HG03442 (cell line): ENCODE results near the gene IKZF1.
"Not testable (repeated sequence)": the region's sequence is repeated elsewhere in the genome, so short reads cannot be mapped to it uniquely, and the experiment has no call there.

Experiments
- ATAC-seq: cut with Tn5 transposase; IDR thresholded peaks from one replicate; pipeline ENCODE4 v1.9.1; 2021; ENCODE audit warnings: mild to moderate bottlenecking, moderate library complexity; ENCODE audit not compliant: unreplicated experiment

IKZF1 gene

DNA sequence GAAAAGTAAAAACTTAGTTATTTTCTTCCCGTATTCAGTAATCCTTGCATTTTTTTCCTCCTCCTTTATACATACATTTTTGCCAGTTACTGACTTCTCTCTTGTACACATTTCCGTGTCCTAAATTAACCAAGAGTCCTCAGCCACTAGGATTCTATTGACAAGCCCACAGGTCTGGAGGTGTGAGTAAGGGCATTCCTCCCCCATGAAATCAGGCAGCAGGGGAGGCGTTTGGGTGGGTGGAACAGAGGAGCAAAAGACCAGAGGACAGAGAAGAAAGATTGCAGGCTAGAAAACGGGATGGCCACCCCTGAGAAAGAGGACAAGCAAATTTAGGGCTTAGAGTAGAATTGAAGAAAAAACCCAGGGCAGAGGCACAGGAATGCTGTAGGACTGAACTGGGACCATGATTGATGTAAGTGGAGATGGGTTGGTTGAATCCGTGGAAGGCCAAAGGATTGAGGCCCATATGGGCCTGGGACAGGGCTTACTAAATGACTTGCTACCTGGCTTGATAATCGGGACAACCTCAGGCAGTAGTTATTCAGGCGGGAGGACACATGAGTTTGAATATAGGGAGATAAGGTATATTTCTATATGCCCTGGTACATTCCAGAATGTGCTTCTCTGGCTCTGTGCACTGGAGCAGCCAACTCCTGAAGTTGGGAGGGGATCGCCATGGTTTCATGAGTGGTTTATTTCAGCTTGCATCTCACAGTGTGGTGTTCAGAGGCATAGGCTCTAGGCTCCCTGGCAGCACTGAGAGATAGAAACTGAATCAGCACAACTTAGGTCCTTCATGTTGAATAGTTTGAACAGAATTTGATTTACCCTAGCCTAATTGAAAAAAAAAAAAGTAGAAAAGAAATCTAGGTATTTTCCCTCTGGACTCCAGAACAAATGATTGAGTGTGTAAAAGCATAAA lies 28.0 kb downstream of the IKZF1 start:
- ATAC-seq: no peak

DNA sequence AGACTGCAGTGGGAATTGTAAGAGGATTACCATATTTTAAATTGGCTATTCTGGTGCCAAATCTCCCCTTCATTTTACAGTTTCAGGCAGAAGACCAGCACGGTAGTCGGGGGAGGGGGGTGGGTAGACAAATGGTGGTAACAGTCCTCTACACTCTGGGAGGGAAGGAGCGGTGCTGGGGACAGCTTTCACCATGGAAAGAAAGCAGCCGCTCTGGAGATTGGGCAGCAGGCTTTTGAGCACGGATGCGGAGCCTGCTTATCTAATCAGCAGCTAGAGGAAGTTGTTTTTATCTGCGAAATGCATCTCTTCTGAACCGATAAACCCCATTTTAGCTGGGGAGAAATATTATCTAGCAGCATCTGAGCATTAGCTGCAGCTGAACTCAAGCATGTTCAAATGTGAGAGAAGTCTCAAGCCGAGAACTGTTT lies 28.7 kb downstream of the IKZF1 start:
- no peak for ATAC-seq

DNA sequence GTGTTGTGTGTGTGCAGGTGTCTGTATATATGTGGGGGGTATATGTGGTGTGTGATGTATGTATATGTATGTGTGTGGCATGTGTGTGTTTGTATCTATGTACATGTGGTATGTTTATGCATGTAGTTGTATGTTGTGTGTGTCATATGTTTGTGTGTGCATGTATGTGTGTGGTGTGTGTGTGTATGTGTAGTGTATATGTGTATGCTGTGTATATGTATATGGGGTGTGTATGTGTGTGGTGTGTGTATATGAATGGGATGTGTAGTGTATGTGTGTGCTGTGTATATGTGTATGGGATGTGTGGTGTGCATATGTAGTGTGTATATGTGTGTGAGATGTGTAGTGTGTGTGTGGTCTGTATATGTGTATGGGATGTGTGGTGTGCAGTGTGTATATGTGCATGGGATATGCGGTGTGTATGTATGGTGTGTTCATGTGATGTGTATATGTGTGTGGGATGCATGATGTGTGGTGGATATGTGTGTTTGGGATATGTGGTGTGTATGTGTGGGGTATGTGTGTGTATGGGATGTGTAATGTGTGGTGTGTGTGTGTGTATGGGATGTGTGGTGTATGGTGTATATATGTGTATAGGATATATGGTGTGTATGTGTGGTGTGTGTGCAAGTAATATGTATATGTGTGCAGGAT lies 30.0 kb downstream of the IKZF1 start:
- ATAC-seq: no peak

DNA sequence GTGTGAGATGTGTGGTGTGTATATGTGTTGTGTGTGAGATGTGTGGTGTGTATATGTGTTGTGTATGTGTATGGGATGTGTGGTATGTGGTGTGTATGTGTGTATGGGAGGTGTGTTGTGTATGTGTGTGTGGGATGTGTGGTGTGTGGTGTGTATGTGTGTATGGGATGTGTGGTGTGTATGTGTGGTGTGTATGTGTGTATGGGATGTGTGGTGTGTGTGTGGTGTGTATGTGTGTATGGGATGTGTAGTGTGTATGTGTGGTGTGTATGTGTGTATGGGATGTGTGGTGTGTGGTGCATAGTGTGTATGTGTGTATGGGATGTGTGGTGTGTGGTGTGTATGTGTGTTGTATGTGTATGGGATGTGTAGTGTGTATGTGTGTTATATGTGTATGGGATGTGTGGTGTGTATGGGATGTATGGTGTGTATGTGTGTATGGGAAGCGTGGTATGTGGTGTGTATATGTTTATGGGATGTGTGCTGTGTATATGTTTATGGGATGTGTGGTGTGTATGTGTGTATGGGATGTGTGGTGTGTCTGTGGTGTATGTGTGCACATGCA lies 30.8 kb downstream of the IKZF1 start:
- no peak for ATAC-seq

DNA sequence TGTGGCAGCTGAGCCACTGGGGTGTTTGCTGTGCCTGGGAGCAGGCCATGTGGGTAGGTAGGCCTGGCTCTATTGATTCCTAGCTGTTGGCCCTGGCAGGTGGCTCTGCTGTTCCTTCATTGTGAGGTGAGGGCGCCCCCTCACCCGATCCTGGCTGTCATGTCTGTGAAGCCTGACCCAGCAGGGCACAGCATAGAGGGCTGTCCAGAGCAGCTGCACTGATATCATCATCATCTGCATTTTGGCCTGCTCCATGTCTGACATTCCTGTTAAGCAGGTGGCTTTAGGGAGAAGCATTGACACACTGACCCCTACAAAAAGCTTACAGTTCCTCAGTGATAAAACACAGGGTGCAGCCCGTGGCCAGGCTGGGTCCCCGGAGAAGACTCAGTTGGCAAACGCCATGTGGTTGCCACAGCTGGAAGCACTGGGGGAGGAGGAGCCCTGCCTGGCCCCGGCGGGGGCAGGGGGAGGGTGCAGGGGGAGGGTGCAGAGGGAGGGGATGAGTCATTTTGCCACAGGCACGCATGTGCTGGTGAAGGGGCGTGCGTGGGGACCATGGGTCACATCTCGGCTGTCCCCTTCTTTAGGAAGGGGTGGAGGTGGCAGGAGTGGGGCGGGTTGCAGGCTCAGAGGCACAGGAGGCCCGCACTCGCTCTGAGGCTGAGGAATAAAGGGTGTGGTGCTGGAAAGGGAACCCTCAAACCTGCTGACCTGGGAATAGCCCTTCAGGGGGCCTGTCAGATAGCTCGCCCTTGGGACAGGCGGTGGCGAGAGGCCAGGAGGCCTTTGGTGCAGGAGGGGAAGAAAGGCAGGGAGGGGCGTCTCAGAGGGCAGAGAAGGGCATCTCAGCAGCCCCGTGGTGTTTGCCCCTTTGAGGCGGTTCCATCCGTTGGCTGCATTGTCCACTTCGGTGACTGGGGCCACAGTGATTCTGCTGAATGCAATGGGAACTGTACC lies 31.6 kb downstream of the IKZF1 start:
- peak; percentile 22 for ATAC-seq

DNA sequence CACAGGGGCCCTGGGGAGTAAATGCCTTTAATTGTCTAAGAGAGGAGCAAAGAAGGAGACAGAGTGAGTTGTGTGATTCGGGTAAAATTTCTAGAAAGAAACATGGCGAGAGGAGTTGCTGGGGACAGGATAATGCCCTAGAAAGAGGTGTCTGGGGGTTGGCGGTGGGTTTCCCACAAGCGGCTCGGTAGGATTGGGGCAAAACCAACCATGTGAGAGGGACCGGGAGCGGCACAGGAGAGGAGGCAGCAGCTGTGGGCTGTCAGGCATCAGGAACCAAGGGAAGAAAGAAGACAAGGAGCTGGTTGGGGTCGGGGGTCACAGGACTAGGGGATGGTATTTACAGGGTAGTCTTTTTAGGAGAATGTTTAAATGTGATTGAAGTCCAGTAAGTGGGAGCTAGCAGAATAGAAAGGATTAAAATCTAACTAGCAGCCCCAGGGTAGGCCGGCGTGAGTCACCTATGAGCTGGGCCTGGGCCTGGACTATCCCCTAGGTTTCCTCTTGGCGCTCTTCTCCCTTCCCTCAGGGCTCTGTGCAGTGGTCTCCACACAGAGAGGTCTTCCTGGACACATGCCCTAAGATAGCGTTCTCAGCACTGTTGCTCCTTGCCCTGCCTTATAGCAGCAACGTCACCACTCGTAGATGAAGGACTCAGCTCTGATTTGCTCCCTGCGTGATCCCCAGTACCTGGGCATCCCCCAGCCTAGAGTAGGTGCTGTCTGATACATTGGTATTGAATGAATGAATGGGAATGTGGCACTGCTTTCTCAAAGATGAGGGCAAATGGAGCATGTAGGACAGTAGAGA lies 32.6 kb downstream of the IKZF1 start:
- no peak for ATAC-seq

DNA sequence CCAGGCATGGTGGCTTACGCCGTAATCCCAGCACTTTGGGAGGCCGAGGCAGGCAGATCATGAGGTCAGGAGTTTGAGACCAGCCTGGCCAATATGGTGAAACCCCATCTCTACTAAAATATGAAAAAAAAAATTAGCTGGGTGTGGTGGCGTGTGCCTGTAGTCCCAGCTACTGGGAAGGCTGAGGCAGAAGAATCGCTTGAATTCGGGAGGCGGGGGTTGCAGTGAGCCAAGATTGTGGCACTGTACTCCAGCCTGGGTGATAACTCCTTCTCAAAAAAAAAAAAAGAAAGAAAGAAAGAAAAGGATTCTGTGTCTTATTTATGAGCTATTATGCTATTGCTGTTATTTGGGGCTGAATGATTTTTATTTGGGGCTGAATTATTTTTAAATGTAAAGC lies 35.0 kb downstream of the IKZF1 start:
- ATAC-seq: not testable (repeated sequence)

DNA sequence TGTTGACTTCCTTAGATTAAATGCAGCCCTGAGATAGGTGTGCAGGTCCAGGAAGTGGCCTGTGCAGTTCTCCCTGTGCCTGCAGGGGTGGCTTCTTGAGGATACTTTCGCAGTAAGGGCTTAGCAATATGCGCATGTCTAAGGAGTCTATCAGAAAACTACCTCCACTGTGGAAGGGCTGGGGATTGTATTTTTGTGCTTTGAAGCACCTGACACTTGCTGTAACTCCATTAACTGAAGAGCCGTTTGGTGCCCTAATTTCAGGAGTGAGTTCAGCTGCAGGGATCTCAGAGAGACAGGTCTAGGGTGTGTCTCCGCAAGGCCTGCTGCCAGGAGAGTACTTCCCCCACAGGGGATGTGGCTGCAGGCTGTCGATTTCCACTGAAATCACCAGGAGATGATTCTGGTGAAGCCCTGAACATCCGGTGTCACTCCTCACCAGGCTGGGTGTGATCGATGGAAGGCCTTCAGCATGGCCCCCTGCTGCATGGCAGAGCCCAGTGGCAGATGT lies 35.5 kb downstream of the IKZF1 start:
- ATAC-seq: peak; percentile 22

DNA sequence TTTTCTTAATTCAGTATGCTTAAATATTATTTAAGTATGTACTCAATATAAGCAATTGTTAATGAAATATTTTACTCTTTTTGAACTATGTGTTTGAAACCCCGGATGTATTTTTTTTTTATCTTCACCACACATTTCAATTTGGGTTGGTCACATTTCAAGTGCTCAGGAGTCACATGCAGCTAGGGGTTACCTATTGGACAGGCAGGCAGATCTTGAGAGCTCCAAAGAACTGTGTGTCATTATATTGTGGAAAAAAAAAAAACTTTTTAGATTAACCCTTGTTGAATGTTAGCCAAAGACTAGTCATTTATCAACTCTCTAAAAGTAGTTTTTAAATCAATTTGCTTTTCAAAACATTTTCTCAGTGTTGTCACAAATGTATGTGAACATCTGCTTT lies 37.2 kb downstream of the IKZF1 start:
- ATAC-seq: no peak

DNA sequence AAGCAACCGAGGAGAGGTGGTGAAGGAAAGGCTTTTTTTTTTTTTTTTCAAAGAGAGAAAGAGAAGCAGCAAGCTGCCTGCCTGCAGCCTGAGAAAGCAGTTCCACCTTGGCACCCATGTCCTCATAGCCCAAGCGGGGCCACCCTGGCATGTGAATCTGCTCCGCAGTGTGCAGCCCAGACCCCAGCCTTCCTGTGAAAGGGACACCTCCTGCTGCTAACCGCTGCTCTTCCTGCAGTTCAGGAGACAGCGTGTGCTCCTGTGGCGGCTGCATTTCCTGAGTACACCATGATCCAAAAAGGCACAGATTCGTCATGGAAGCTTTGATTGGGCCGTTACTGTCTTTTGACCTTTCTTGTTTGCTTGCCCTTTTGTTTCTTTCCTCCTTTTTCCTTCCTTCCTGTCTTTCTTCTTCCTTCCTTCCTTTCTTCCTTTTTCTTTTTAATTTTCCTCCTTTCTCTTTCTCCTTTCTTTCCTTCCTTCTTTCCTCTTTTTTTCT lies 38.1 kb downstream of the IKZF1 start:
- ATAC-seq: no peak

DNA sequence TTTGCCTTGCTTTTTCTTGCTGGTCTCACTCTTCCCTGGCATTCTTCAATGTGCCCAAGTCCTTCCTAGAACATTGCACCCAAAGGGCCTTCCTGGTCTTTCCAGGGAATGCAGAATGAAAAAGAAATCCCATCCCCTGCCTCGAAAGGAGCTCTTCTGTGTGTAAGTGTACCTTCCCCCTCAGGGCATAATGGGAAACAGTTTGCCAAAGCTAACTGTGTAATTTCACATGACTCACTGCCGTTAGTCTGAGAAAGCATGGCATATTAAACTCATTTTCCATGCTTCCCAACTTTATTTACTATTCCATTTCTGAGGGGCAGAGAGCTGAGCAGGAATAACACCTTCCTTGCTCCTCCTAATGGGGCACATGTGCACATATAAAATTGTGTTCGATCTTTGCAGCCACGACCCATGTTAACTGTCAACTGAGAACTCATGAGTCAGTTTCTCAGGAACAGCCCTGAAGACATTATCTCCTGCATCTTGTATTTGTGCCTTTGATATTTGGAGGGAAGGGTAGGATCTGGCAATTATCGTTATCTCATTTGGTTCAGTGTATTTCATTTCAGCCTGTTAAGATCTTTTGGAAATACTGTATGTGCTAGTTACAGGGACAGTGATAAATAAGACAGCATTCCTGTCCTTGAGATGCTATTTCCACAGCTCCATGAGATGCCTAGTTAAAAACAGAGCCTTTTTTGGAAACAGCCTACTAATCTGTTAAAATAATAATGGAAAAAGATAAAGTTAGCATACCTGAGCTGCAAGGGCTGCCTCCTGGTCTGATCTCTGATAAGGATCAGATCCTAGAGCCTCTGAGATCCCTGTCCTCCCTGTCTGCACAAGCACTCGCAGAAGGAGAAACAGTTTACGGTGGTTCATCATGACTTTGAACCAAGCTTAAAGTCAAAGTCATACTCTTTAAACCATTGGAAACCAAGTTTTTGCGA lies 42.3 kb downstream of the IKZF1 start:
- no peak for ATAC-seq

DNA sequence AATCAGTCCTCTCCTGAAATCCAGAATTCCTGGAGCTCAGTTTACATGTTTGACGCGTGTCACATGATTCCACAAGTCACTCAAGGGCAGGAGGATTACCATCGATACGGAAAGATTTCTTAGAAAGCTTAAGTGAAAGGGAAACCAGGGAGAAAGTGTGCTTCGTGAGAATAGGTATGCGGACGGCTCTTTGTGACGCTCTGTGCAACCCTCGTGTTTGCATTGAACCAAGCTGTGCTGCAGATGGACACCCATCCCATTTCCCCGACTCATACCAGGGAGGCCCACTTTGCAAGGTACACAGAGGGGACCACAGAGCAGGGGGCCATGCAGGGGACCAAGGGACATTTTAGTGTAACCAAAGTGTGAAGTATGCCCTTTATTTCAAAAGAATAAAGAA lies 43.2 kb downstream of the IKZF1 start:
- ATAC-seq: no peak

DNA sequence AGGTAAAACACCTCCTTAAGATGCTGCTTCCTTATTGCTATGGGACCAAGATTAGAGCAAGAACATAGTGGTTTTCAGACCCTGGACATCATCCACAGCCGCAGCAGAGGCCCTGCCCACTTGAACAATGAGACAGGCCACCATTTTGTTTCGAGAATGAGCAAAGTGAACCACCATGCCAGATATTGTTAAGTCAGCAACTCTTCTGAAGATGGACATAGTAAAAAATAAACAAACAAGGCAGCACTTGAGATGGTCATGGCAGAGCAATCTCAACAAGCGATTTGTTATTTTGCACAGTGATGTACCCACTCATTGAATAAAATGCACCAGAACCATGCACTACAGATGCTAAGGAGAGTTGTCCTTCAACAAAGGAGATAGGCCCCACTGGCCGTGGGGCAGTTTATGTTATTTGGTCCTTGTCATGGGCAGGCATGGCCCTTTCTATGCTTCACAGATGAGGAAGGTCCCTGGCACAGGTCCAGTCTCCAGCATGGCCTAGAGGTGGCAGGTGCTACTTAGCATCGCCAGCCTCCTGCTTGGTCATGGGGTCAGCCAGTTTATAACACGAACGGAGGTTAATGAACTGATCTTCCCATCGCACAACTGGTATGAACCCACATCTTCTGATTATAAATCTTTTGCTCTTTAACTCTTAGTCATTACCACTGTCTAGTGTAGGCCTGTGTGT lies 44.1 kb downstream of the IKZF1 start:
- ATAC-seq: no peak

DNA sequence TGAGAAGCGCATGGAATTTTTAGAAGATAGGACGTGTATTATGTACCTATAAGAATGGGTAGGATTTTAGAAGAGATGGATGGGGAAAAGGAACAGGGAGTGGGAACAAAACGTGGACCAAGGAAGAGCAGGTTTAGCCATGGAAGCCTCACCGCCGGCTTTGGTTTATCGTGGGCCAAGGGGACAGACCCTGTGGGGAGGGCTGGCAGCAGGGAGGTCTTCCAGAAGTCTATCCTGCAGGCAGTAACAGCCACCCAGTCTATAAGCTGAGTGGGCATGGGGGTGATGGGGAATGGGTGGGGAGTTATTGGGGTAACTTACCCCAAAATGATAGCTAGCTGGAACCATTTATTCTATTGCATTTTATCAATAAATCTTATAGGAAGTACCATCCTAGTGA lies 44.9 kb downstream of the IKZF1 start:
- ATAC-seq: no peak

DNA sequence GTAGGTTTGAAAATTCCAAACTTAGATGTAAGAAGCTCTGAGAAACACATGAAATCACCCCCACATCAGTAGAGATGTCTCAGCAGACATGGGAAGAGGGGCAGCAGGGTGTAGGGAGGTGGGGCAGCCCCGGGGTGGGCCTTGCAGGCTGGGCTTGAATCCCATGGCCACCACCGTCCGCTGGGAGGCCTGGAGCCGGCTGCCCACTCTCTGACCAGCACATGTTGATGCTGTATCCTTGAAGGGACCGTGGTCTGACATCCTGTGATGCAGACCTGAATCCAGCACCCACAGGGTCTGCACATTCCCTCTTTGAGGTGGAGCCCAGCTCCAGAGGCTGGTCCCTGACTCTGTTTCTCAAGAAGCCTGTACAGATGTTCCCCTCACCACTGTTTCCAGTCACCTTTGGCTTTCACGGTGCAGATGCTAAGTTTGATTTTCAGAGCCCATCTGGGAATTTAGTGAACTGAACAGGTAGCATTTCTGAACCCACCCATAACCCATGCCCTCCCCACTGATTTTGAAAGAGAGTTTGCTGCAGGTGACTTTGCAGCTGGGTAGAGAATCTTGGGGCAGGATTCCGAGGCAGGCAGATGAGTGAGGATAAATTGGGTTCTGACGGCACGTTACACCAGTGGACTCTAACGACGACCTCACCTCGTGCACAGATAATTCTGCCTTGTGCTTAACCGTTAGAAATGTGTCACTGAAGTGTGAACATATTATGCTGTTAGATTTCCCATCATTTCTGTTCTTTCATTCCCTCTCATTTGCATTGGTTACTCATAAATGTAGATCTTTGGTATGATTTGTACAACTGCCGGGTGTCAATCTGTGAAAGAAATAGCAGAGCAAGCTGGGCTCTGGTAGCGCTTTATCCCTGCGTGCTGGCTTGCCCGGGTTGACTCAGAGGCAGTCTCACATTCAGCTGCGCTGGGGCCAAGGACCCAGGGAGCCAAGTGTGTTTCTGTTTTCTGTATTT lies 45.7 kb downstream of the IKZF1 start:
- ATAC-seq: peak; percentile 85

DNA sequence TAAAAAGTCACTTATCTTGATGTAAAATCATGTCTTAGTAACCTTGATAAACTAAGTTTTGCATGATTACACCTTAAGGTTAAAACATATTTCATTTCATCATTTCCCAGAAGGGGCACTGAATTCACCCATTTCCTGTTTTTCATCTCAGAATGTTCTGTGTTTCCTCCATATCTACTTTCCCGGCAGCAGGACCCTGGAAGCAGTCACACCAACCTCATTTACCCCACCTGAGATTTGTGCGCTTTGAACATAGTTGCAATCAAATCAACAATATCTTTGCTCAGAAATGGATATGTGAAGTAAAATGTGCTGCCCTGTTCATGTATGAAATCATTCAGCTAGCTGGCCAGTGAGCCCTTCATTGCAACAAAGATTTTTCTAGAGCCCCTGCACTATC lies 46.8 kb downstream of the IKZF1 start:
- ATAC-seq: no peak

DNA sequence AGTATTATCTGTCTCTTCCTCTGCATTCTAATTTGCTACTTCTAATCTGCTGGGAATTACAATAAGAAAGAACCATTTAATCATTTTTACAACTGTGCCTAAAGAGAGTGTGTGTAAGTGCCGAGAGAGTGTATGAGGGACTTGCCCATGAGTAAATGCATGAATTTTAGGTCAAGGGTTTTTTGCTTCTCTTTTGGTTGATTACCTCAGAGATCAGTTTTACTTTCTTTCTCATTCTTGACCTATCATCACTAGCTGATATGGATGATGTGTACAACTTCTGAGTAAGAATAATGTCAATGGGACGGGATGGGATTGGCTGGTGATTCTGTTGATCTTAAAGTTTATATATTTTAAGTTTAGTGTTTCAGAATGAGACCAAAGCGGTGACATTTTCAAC lies 47.8 kb downstream of the IKZF1 start:
- ATAC-seq: peak; percentile 71
